ENCODE data around the gene FES.
A peak's percentile ranks its signal among the peaks of the same experiment; 100 is the strongest.
"Not testable (repeated sequence)": the region's sequence is repeated elsewhere in the genome, so short reads cannot be mapped to it uniquely, and the experiment has no call there.

FES gene

GRCh38 chr15:90892023-90892422 lies 7.7 kb downstream of the FES start:
- DNase-seq (ENCODE audit: low spot score), result no peak

- DNase-seq (ENCODE audit: low spot score), result no peak
Observed at GRCh38 chr15:90892498-90893174, 8.3 kb downstream of the FES start.

- DNase-seq (ENCODE audit: low spot score), result no peak
Observed at GRCh38 chr15:90893175-90894090, 9.1 kb downstream of the FES start.

GRCh38 chr15:90895571-90896117 lies 11.3 kb downstream of the FES start:
- no peak for DNase-seq (ENCODE audit: low spot score)

GRCh38 chr15:90897131-90897655 lies 12.9 kb downstream of the FES start:
- not testable (repeated sequence) for DNase-seq (ENCODE audit: low spot score)

- no peak for DNase-seq (ENCODE audit: low spot score)
Observed at GRCh38 chr15:90901175-90902039, 17.1 kb downstream of the FES start.

- peak; percentile 84 for DNase-seq (ENCODE audit: low spot score)
Observed at GRCh38 chr15:90902040-90902839, 17.9 kb downstream of the FES start.

GRCh38 chr15:90902840-90903732 lies 18.8 kb downstream of the FES start, which contains the start of gene MAN2A2:
Gene MAN2A2 (plus strand): TSS chr15:90903302. CDS start chr15:90904208, 906 bp downstream.
- peak; percentile 72 for DNase-seq (ENCODE audit: low spot score)

GRCh38 chr15:90903733-90904536 lies 19.6 kb downstream of the FES start:
- no peak for DNase-seq (ENCODE audit: low spot score)

GRCh38 chr15:90904746-90905145 lies 20.4 kb downstream of the FES start:
- DNase-seq (ENCODE audit: low spot score), result no peak

- no peak for DNase-seq (ENCODE audit: low spot score)
Observed at GRCh38 chr15:90905306-90906180, 21.2 kb downstream of the FES start.

GRCh38 chr15:90906181-90906849 lies 22.0 kb downstream of the FES start:
- DNase-seq (ENCODE audit: low spot score), result no peak

GRCh38 chr15:90907051-90907660 lies 22.9 kb downstream of the FES start:
- no peak for DNase-seq (ENCODE audit: low spot score)

GRCh38 chr15:90907838-90908507 lies 23.7 kb downstream of the FES start:
- no peak for DNase-seq (ENCODE audit: low spot score)

- DNase-seq (ENCODE audit: low spot score), result not testable (repeated sequence)
Observed at GRCh38 chr15:90909449-90909848, 25.1 kb downstream of the FES start.

- DNase-seq (ENCODE audit: low spot score), result no peak
Observed at GRCh38 chr15:90909976-90910375, 25.7 kb downstream of the FES start.

All from ecto neural progenitor cell (in vitro differentiated cells).